Inflammatory macrophage treated with lipopolysaccharide for 4 hours (primary cell): Measurements from ENCODE around the gene PDE4D.

Source experiments
- DNase-seq: peaks from one replicate; pipeline ENCODE4 v3.0.0-alpha.2; 2020

PDE4D gene

DNA sequence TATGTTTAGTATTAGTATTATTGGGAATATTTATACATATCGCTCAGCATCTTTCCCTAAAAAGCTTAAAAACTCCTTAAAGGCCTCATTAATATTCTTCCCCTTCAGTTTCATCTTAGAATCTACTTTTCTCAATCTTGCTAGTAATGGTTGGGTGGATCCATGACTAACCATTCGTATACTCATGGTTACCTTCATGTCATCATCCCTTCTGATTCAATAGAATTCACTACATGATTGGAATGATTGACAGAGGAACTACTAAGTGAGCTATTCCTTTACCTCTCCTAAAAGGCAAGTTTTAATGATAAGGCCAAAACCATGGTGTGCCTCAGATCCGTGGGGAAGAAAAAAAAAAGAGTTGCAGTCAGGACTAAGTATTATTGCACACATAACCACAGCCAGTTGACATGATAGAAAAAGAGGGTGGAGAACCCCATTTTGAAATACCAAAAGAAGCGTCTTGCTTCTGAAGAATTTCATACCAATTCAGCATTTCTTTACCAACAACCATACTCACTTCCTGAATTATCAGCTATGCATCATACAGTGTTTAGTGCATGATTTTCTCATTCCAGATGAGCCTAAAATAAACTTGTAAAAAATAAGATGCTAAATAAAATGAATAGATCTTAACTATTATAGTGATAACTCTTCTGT is 624.6 kb downstream of the PDE4D start:
- DNase-seq = peak; percentile 66

DNA sequence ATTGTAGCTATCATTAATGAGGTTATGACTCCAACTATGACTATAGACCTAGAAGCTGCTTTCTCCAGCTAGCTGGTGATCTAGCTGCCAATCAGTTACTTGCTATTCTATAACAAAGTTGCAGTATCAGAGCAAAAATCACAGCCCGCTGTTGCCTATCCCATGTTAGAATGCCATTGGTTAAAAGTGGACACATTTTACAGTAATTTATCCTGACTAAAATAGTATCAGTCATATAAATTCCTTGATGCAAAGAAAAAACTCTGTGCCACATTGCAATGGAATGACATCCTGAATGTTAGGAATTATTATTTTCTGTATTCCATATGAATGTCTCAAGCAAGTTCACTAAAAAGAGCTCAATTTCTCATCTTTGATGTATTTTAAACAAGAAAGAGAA is 626.5 kb downstream of the PDE4D start:
- DNase-seq = no peak

DNA sequence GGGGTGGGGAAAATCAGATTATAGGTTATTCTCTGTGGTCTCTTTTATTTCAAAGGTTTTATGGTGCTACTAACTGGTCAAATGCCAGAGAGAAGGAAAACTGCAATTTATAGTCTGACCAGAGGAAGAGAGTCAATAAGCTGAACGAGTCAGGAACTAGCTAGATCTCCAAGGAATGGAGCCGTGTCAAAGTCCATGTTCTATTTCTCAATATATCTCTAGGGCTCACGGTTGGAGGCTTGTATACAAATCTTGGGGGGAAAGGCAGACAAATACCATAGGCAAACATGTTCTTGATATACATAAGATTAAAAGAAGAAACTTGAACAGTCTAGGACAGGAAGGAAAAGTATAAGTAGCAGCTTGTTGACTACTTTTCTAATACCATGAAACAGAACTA is 627.1 kb downstream of the PDE4D start:
- DNase-seq = no peak

DNA sequence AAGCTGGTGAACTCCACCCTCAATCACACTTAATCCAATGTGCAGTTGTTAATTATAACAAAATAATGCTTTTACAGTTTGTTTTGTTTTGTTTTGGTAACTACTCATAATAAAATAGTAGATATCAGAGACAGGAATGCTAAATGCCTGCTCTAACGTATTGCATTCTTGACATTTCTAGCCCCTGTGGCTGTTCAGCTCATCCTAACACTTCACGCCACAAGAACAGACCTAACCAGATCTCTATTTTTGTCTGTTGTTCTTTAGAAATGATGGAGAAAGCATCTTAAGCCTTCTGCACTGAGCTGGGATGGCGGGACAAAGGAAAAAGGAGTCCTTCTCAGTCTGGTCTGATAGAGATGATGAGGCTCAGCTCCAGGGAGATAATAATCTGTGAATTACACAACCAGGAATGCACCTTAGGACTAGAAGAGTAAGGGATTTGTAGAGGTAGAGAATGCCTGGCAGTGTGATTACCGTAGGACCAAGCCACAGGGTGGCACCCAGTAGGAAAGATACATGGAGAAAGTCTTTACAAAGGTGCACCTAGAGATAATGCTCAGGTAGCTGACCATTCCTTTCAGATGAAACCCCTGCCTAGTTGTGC is 628.8 kb downstream of the PDE4D start:
- DNase-seq = no peak

DNA sequence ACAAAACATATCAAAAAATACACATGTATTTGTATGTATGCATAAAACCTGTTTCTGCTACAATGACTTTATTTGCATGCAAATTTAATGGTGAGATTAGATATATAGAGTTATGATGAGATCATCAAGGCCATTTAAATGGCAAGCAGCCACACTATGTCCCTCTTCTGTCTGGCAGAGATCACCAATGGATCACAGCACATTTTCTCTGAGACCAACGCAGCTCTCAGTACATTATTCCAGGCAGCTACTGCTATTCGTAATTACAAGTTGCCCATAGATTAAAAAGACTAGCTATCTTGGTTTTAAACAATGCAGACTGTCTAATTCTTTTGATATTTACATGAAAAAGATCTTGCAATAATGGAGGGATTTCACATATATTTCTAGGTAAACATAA is 629.5 kb downstream of the PDE4D start:
- DNase-seq = no peak

DNA sequence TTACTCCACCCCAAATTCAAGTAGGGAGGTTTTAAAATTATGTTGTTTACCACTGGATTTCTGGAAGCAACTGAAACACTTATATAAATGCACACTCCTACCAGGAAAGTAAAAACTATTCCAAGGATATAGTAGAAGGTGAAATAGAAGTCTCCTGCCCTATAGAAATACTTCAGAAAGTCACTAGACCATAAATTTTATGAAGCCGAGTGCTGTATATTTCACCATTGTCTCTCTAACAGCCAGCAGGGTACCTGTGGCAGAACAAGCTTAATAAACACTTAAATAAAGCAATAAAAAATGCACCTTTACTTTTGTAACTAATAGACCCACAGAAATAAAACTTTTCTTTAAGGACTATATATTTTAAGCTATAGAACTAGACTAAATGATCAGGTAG is 631.6 kb downstream of the PDE4D start:
- no peak for DNase-seq

DNA sequence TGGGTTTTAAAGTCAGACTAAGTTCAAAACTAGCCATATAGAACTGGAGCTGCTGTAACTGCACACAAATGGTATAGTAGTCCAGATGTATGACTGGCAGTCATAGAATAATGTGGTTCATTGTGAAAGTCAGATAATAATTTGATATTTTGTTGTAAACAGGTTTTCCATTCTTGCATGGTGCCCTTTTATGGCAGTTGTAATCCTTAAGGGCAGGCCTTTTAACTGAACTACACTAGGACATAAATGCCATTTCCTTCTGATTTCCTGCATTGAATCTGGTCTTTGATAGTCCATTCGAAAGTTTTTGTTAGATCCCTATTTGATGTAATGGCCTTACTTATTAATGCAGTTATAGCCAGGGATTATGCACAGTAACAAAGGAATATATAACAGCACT is 632.6 kb downstream of the PDE4D start:
- no peak for DNase-seq

DNA sequence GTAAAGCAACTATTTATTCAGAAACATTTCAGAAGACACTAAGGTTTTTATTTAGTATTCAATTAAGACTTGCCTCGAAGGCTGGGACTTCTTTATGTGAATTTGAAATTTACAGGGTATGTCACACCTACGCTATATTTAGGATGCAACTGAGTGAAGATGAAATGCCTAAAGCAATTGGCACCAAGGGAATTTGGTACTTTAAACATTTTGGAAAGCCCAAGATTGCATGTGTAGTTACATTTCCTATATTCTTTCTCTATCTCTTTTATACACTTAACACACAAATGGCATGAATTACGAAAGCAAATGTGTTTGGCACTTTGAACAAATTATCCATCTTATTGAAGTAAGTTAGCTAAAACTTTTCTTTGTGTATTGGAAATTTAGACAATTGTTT is 633.3 kb downstream of the PDE4D start:
- DNase-seq = peak; percentile 55

DNA sequence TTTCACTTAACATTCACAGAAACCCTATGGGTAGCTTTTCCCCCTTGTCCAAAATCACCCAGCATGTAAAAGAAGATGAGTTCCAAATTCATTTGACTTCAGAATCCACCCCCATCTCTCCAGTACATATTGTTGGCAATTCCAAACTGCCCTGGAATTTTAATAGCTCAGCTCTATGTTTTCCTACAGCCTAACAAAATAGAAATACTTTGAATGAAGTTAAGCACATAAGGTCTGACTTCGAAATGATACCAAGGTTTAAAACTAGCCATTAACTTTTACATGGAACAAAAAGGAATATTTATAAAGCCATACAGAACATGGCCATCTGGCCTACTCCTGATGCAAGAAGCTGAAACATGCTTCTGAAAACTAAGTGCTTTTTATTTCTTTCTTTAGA is 634.3 kb downstream of the PDE4D start:
- no peak for DNase-seq

DNA sequence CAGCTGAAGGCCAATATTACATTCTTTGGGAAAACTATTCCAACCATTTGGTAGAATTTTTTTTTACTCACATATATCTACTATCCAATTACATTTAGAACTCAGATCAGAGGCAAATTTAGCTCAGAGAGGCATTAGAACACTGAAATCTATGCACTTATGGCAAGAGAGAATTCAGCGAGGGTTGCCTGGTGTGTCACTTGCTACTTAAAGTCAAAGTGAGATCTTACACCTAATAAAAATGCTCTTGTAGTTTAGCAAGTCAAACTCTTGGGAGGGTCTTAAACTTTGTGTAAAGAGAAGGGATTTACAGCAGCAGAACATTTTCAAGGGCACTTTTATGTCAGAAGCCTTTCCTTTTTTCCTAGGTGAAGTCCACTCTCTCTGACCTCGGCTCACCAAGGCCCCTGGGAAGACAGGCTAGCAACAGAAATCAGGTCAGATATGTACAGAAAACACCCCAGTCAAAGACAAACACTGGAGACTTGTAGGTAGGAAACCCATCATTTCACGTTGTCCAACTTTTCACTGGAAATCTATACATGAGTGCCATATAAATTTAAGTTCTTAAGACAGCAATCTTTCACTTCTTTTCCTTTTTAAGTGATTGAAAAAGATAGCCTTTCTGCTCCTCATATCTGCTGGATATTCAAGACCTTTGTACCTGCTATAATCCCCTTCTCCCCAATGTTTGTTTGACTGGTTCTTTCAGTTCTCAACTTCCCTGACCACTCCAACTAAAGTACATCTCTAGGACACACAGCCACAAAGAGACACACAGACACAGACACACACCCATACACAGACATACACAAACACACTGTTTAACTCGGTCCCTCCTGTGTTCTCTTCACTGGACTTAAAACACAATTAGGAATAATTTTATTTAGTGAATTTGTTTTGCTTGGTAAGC is 635.8 kb downstream of the PDE4D start:
- no peak for DNase-seq

DNA sequence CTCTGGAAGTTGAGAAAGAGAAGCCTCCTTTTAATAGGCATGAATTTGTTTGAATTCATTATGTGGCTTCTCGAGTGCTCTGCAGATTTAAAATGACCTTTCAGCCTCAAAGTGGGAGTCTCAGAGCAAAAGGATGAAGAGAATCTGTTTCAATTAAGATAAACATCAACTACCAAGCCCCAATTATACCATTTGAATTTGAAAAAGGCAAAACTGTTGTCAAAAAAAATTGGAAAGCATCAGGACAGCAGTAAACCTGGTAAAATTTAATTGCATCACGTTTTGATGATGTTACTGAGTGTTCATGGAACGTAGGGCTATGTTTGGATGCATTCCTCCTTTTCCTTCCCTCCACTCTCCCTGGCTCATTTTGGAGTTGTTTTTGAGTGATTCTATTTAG is 637.2 kb downstream of the PDE4D start:
- DNase-seq = no peak

DNA sequence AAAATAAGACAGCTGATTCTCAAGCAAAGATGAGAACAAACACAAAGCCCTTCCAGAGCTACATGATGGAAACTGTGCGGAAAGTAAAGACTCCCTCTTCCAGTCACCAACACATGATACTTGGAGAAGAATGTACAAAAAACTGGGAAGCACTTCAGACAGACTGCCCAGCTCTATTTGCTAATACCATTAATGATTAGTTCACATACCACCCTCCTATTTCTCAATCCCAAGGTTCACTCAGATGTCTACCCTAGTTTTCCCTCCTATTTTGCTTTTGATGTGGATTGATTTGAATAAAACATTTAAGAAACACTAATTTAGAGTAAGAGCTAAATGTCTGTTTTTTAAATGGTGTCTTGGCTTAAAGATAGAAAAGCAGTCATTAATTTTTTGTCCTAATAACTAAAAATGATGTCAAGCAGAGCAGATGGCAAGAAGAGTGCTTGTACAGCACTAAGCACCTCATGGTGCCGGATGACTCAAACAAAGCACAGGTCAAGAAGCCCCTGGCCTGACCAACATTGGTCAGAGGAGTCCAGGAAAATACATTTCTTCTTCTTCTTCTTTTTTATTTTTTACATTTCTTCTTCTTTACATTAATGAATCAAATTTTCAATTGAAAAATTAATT is 639.4 kb downstream of the PDE4D start:
- no peak for DNase-seq

DNA sequence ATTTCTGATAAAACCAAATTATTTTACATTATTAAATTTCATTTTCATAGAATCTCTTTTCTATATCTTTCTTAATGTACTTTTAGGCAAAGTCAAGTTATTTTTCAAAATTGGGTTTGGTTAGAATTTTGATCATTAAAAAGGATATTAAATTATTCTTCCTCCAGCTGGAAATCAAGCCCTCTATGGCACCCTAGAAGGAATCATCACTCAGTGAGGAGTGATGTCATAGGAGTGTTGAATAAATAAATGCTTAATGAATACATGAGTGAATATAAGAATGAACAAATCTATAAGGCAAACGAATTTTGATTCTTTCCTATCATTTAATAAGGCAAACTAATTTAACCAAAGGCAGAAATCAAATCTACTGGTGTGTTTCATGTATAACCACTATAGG is 639.9 kb downstream of the PDE4D start:
- DNase-seq = no peak

DNA sequence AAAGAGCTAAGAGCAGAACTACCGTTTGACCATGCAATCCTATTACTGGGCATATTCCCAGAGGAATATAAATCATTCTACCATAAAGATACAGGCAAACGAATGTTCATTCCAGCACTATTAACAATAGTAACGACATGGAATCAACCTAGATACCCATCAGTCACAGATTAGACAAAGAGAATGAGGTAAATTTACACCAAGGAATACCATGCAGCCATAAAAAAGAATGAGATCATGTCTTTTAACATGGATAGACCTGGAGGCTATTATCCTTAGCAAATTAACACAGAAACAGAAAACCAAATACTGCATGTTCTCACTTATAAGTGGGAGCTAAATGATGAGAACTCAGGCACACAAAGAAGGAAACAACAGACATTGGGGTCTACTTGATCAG is 641.9 kb downstream of the PDE4D start:
- DNase-seq = no peak

DNA sequence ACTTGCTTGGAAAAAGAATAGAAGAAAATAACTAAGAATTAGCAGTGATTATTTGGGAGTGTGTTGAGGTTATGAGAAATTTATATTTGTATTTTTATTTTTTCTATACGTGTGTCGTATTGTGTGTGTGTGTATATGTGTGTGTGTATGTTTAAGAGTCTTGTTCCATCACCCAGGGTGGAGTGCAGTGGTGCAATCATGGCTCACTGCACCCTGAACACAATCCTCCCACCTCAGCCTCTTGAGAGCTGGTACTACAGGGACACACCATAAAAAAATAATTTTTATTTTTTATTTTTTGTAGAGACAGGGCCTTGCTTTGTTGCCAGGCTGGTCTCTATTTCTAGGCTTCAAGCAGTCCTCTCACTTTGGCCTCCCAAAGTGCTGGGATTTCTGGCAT is 643.8 kb downstream of the PDE4D start:
- DNase-seq = no peak

DNA sequence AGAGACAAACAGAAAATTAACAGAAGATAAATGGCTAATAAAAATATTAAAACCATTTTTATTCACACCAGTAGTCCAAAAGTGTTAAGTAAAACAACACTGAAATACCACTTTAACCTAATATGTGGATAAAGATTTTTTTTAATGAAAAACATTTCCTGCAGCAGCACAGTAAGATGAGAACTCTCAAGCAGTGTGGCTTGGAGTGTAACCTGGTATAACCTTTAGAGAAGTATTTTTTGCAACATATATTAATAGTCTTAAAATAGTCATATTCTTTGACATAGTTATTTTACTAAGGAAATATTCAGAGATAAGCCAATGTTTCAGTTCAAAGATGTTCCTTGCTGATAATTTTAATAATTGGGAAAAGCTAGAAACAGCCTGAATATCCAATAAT is 644.4 kb downstream of the PDE4D start:
- DNase-seq = no peak

DNA sequence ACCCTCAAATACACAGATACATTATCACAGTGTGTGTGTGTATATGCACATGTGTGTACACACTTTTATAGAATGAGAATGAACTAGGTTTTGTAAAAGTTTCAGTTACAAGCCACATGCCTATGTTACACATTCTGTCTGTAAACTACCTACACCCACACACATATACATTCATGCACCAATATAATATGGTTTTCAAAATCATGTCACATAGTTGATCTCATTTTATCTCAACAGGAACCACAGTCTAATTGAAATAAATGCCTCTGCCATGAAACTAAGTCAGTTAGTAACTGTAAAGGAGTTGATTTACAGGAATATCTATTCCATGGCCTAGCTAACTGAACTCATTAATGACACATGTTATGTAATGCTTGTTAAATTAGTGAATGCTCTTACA is 646.6 kb downstream of the PDE4D start:
- DNase-seq = no peak

DNA sequence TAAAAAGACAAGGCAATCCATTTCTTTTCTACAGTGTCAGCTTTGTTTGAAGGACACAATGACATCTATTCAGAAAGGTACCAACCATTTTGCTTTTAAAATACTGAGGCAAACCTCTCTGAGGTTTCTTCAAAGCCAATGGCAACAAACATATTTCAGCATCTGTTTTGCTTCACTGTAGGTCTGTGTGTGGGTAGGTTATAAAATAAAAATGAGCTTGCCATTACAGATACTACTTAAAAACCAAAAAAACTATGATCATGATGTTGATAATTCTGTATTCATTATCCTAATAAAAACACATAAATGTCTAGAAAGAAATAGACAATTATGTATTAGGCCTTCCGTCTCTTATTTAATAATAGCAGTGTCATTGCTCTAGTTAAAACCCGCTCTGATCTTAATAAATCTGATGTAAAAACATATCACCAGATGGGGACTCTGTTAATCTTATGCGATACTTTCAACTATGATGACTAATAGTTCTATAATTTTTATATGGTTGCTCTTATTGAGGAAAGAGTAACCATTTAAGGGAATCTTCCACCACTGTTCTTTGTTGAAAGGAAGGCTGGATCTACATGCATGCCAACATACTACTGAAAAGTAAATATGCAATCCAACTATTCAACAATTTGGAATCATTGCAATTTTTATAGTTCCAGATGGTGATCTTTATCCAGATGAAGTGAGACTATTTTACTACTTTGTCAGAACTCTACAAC is 647.2 kb downstream of the PDE4D start:
- no peak for DNase-seq

DNA sequence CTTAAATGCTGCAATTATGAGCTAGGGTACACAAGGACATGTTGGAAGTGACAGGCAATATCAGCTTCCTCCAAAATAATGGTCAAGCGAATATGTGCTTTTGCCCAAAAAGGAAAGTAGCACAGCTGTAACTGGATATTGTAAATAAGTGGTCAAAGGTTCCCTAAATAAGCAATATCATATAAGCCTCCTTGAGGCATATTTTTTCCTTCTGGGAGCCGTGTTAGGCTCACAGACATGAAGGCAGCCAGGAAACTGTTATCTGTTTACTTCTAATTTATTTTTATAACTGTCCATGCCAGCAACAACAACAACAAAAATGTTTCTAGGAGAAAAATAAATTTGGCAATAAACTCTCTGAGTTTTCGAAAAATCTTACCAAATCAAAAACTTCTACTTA is 648.3 kb downstream of the PDE4D start:
- DNase-seq = no peak

DNA sequence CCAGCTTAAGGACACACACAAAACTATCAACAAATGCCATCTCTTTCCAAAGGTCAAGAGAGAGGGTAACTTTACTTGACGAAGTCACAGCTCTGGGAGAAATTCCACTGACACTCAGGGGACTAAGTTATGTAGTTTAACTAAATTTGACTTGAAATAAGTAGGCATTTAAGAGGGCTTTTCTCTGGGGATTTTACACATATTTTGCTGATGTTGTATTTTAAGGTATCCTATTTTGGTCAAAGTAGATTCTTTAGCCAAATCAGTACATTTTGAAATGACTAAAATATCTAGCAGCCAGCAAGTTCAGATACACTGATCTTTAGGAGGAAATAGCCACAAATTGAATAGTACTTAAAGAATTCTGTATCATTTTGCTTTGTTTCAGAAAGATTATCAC is 652.0 kb downstream of the PDE4D start:
- no peak for DNase-seq

DNA sequence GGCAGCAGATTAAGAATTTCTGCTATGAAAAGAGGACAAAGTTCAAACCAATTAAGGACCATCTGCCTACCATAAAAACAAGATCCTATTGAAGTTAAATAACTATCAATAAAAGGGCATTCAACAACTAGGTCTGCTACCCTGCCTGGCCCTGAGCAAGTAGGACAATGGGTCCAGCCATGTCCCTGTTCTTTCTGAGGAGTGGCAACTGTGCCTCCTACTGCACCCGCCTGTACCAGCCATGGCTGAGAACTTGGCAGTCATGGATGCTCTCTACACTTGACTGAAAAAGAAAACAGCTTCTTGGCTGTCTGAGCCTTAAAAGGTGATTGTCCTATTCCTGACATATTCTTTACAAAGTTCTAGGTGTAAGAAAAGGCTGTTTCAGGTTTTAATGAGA is 652.4 kb downstream of the PDE4D start:
- DNase-seq = no peak

DNA sequence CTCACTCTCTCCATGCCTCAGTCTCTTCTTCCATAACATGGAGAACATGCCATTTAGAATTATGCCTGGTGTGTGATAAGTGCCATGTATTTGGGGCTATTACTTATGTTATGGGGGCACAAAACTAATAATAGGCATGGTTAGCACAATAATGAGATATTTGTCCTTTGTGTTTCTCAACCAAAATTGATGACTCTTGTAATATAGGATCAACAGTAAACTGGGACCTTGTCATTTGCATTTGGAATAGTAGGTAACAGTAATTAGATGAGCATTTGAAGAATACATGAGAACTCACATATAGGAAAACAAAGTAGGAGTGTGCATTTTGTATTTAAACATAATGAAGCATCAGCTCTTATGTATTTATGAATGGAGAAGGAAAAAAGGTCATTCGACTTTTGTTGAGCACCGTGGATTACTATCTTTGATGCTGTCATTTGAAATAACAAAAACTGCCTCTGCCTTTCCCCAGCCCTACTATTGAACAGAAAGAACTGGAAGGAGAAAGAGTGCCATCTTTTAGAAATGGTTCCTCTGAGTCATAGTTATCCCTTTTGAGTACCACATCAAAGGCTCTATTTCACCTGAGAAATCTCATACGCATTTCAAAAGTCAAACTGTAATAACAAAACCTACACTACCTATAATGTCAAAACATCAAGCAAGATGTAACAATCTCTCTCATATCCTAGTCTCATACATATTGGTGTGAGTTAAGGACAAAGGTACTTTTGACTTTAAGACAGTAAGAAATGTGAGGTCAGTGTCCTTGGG is 655.2 kb downstream of the PDE4D start:
- no peak for DNase-seq
